Stimulated activated CD4-positive, alpha-beta T cell treated with anti-CD3 and anti-CD28 coated beads, Interleukin-2, amount 100 ng/mL, for 48 hours (primary cell): ENCODE measurements around the gene PPP1R14B.

Experiments
- DNase-seq, 2 donors: peaks; one replicate each; pipeline ENCODE4 v3.0.0-alpha.2; 2020

PPP1R14B gene

GRCh38 chr11:64245401-64245796, 1.3 kb downstream of the PPP1R14B start:
- DNase-seq: no peak

GRCh38 chr11:64244966-64245365, 1.8 kb downstream of the PPP1R14B start:
- no peak for DNase-seq

DNA sequence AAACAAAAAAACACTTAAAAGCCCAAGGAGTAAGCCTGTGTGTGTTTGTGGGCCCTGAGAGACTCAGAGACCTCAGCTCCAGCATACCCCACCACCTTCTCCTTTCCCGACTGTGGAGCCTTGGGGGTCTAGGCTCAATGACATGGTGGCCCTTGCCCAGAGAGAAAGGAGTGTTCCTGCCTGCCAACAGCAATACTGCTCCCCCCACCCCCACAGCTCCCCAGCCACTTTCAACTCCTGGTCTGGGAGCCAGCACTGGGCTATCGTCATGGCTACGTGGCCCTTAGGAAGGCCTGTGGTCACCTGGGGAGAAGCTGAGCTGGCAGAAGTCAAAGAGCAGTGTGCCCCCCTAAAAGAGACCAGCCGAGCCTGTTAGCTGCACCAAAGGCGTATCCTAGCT, 2.6 kb downstream of the PPP1R14B start:
- no peak for DNase-seq

GRCh38 chr11:64243236-64243854, 3.4 kb downstream of the PPP1R14B start:
- no peak for DNase-seq

DNA sequence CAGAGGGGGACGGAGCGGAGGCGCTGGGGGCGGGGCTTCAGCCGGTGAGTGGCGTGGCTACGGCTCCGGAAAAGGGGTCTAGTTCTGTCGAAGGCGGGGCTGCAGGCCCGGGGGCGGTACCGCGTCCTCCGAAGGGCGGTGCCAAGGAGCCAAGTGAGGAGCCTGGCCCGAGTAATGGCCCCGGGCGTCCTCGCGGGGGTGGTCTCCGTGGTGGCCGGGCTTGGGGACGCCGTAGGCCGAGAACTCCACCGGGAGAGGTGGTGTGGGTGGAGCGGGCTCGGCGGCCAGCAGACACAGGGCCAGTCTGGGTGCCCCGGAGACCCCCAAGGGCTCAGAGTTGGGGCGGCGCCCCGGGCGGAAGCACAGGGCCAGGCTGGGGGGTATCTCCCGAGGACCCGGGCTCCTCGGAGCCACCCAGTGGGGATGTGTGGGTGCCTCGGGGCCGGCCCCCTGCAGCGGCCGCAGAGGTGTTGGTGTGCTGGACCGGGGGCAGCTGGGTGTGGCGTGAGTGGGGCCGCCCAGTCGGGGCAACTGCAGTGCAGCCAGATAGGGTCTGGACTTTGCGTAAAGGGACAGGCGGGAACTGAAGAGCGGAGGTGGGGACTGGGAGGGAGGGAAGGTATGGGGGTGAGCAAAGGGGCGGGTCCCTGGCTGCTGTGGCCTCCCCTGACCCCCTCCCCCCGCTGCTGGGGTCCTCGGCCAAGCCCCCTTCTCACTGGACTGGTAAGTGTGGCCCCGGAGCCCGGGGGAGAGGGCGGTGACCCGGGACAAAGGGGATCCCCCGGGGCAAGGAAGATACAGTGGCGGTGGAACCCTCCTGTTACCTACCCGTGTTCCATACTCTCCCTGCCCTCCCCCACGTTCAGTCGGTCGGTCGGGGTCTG, 5.0 kb downstream of the PPP1R14B start:
- DNase-seq: peak in 1 of 2 donors; percentile 100

- peak in 1 of 2 donors; percentile 100 for DNase-seq
These were observed 5.6 kb downstream of the PPP1R14B start for GRCh38 chr11:64241241-64241490.

GRCh38 chr11:64240435-64241240, 6.1 kb downstream of the PPP1R14B start, which contains the start of gene FKBP2:
TSS of gene FKBP2 (plus strand) at chr11:64241095. CDS start at chr11:64242388, 1,293 bp downstream.
- peak; percentile 97 to 98 for DNase-seq

GRCh38 chr11:64239662-64240434, 6.9 kb downstream of the PPP1R14B start:
- DNase-seq: no peak

DNA sequence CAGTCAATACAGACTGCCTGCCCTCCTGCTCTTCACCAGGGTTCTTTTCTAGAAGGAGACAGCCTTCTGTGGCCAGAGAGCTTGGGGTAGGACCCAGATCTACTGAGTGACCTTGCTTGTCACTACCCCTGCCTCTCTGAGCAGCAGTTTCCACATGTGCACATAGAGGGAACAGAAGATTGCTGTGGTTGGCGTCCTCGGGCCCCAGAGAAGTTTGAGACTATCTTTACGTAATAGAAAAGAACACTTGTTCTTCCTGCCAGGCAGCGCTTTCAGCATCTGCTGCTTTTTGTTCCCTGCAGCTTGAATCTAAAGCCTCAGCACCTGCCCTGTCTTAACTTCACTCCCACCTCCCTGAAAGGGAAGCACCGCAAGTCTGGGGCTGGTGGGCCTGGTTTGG, 7.7 kb downstream of the PPP1R14B start:
- no peak for DNase-seq

- no peak for DNase-seq
These were observed 8.7 kb downstream of the PPP1R14B start for GRCh38 chr11:64238076-64238475.

DNA sequence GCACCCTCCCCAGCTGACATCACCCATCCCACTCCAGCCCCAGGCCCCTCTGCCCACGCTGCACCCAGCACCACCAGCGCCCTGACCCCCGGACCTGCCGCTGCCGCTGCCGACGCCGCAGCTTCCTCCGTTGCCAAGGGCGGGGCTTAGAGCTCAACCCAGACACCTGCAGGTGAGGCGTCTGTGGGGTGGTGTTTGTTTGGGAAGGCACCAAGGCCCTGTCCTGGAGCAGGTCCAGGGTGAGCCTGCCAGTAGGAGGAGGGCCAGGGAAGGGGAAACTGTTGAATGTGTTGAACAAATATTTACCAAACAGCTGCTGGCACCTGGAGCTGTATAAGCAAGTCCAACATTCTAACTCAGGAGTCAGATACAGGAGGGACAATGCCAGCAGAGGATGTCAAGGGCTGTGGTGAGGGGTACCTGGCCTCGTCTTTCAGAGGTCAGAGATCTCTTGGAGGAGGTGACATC, 9.2 kb downstream of the PPP1R14B start:
- DNase-seq: no peak

DNA sequence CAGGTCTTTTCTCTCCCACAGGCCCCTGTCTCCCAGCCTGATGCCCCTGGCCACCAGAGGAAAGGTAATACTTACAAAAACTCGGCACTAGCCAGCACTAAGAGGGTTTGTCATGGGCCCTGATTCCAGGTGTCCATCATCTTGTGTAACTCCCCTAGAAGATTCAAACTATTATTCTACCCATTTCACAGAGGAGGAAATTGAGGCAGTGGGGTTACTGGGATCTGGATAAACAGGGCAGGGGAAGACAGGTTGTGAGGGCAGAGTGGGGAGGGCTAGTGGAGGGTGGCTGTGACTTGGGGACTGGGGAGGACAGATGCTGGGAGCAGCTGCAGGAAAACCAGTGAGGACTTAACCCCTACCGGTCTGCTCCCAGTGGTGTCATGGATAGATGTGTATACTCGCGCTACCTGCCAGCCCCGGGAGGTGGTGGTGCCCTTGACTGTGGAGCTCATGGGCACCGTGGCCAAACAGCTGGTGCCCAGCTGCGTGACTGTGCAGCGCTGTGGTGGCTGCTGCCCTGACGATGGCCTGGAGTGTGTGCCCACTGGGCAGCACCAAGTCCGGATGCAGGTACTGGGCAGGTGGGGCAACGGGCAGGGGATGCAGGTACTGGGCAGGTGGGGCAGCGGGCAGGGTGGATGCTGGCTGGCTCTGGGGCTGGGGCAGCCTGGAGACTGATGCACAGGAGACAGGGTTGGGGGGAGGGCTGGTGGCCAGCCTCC, 11.1 kb downstream of the PPP1R14B start:
- DNase-seq: no peak

DNA sequence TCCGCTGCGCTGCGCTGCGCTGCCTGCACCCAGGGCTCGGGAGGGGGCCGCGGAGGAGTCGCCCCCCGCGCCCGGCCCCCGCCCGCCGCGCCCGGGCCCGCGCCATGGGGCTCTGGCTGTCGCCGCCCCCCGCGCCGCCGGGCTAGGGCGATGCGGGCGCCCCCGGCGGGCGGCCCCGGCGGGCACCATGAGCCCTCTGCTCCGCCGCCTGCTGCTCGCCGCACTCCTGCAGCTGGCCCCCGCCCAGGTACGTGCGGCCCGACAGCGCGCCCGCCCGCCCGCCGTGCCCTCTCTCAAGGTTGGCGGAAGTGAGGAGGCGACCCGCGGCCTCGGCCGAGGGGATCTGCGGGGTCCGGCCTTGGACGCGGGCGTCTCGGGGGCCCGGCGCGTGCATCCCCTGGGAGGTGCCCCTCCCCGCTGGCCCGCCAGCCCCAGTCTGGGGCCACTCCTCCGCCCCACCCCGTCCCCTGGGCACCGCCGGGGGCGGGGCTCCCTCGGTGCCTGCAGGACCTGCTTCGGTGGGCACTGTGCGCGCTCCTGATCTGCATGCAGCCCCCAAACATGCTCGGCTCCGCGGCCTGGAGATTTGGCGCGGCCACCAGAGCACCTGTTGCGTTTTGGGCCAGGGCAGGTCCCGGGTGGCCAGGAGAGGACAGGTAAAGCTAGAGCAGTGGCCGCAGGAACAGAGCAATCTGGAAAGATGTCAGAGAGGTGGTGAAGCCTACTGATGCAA, 11.9 kb downstream of the PPP1R14B start:
- no peak for DNase-seq

GRCh38 chr11:64233913-64234586, 12.7 kb downstream of the PPP1R14B start, which contains the start of gene VEGFB:
TSS of gene VEGFB (plus strand) at chr11:64234584. CDS start at chr11:64234834, 250 bp downstream.
- peak; percentile 54 to 63 for DNase-seq

GRCh38 chr11:64232967-64233315, 13.8 kb downstream of the PPP1R14B start:
- DNase-seq: no peak

DNA sequence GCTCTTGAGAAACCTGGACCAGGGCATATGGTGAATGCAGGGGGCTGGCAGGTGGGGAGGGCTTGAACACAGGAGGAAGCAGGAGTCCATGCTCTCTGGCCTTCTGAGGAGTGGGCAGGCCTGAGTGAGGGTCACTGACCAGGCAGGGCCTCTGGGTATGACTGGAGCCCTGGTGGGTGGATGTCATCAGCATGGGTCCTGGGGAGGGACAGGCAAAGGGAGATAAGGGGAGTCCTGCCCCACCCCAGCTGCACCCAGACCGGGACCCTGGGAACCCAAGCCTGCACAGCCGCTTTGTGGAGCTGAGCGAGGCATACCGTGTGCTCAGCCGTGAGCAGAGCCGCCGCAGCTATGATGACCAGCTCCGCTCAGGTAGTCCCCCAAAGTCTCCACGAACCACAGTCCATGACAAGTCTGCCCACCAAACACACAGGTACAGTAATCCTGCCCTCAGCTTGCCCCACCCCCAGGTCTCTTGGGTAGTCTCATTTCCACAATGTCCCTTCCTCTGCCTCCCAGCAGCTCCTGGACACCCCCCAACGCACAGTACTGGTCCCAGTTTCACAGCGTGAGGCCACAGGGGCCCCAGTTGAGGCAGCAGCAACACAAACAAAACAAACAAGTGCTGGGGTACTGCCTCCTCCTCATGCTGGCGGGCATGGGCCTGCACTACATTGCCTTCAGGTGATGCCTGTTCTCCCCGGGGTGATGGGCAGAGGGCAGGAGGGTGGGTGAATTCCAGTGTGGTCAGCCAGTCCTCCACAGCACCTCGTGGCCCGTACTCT, 14.4 kb downstream of the PPP1R14B start:
- DNase-seq: no peak

DNA sequence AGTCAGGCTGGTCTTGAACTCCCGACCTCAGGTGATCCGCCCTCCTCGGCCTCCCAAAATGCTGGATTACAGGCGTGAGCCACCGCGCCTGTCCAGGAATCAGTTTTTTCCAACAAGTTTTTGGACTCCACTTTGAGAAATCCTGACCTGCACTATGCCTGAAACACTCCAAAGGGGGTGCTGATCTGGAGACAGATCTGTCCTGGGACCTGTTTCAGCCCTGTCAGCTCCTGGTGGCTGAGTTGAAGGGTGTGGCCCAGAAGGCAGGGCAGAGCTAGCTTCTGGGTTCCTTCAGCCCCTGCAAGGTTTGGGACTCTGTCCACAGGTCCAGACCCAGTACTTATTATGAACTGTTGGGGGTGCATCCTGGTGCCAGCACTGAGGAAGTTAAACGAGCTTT, 15.2 kb downstream of the PPP1R14B start:
- DNase-seq: no peak

GRCh38 chr11:64230985-64231365, 15.8 kb downstream of the PPP1R14B start:
- no peak for DNase-seq

GRCh38 chr11:64230171-64230984, 16.4 kb downstream of the PPP1R14B start, which contains the start of gene DNAJC4:
TSS of gene DNAJC4 (plus strand) at chr11:64230548. CDS start at chr11:64230855, 307 bp downstream.
- peak; percentile 78 to 83 for DNase-seq
